Keratinocyte (primary cell): ENCODE data around the gene NAGA.

Experiments
- CTCF ChIP-seq, 3 experiments: IDR thresholded peaks in 1 of 3; conservative IDR thresholded peaks in 1 of 3; optimal IDR thresholded peaks in 1 of 3; 2 replicates in 2 of 3; 3 replicates in 1 of 3; pipeline versions ENCODE3 to v1.5.1; 2011; ENCODE audit warnings: low read length in 3 of 3, mild to moderate bottlenecking in 3 of 3, moderate library complexity in 2 of 3, control low read depth in 1 of 3, inconsistent platforms in 1 of 3; ENCODE audit not compliant: insufficient read depth in 2 of 3; ENCODE audit errors: extremely low read depth in 1 of 3
- EZH2 ChIP-seq: IDR thresholded peaks from one replicate; pipeline ENCODE4 v1.6.1; 2012; ENCODE audit warnings: inconsistent platforms, mild to moderate bottlenecking, low read length, moderate library complexity

- TF ChIP-seq CTCF (optimal IDR thresholded peaks at IDR 0.05 in 1 of 3, IDR thresholded peaks at IDR 0.05 in 1 of 3, conservative IDR thresholded peaks at IDR 0.05 in 1 of 3; ENCODE audit: extremely low read depth in 1 of 3, insufficient read depth in 2 of 3, low read length in 3 of 3), result no peak
- no peak for TF ChIP-seq EZH2
Observed at GRCh38 chr22:42076764-42077485, 6.3 kb upstream of the NAGA start.
